GM23338 (cell line): ENCODE measurements around the gene COX10. TPM values are rescaled to one million over a fixed set of nuclear protein-coding genes. Genes with fewer than 3 reads are reported as not detected.

Experiments
- ATAC-seq: fragments of 200-7000 bp; cut with Tn5 transposase; 3 replicates; pipeline ENCODE4 v1.9.1; 2020
- DNase-seq: peaks from one replicate; pipeline ENCODE4 v3.0.0-alpha.2; 2015; ENCODE audit warnings: low spot score
- H2AFZ ChIP-seq: fragments of 200-600 bp; sonication (generic); 2 replicates; pipeline ENCODE4 v1.8.0; 2016; ENCODE audit warnings: antibody characterized with exemption, mild to moderate bottlenecking, moderate library complexity
- H3F3A ChIP-seq: fragments of 200-600 bp; sonication (generic); replicated peaks from 2 replicates; pipeline ENCODE4 v1.8.0; 2017; ENCODE audit warnings: antibody characterized with exemption, mixed run types, low read depth
- H3K27ac ChIP-seq: fragments of 200-600 bp; sonication (generic); 2 replicates; pipeline ENCODE4 v1.6.1; 2016; ENCODE audit warnings: low read depth
- H3K27me3 ChIP-seq: fragments of 200-600 bp; sonication (generic); 2 replicates; pipeline ENCODE4 v1.8.0; 2016; ENCODE audit warnings: mild to moderate bottlenecking, mixed run types, moderate library complexity; ENCODE audit not compliant: insufficient read depth
- H3K36me3 ChIP-seq: fragments of 200-600 bp; sonication (generic); 2 replicates; pipeline ENCODE4 v1.8.0; 2016; ENCODE audit warnings: mild to moderate bottlenecking; ENCODE audit not compliant: insufficient read depth
- H3K4me1 ChIP-seq: fragments of 200-600 bp; sonication (generic); 2 replicates; pipeline ENCODE4 v1.8.0; 2016; ENCODE audit warnings: mild to moderate bottlenecking, moderate library complexity; ENCODE audit not compliant: insufficient read depth
- H3K4me2 ChIP-seq: fragments of 200-600 bp; sonication (generic); 2 replicates; pipeline ENCODE4 v1.7.1; 2017; ENCODE audit warnings: mixed run types
- H3K4me3 ChIP-seq: fragments of 200-600 bp; sonication (generic); 2 replicates; pipeline ENCODE4 v1.6.1; 2016; ENCODE audit warnings: mixed run types
- H3K79me2 ChIP-seq: fragments of 200-600 bp; sonication (generic); replicated peaks from 2 replicates; pipeline ENCODE4 v1.8.0; 2017; ENCODE audit warnings: mild to moderate bottlenecking; ENCODE audit not compliant: insufficient read depth
- H3K9me2 ChIP-seq: fragments of 200-600 bp; sonication (generic); 2 replicates; pipeline ENCODE4 v1.8.0; 2017; ENCODE audit not compliant: insufficient read depth
- H4K20me1 ChIP-seq: fragments of 200-600 bp; sonication (generic); replicated peaks from 2 replicates; pipeline ENCODE4 v1.8.0; 2017; ENCODE audit warnings: mild to moderate bottlenecking; ENCODE audit not compliant: insufficient read depth
- H3K27ac Mint-ChIP-seq: 2 replicates; pipeline ENCODE4 v1.8.0; 2020; ENCODE audit warnings: inconsistent platforms, mild to moderate bottlenecking, moderate library complexity, mixed read lengths
- H3K27me3 Mint-ChIP-seq: 3 replicates; pipeline ENCODE4 v1.8.0; 2022; ENCODE audit warnings: low read depth, mild to moderate bottlenecking, moderate library complexity, mixed read lengths, inconsistent platforms; ENCODE audit not compliant: insufficient read depth, poor library complexity
- H3K36me3 Mint-ChIP-seq: 3 replicates; pipeline ENCODE4 v1.8.0; 2021; ENCODE audit warnings: low read depth, mild to moderate bottlenecking, inconsistent platforms, moderate library complexity, mixed read lengths
- H3K4me1 Mint-ChIP-seq: 3 replicates; pipeline ENCODE4 v1.8.0; 2020; ENCODE audit warnings: mild to moderate bottlenecking, inconsistent platforms, mixed read lengths
- H3K4me3 Mint-ChIP-seq: 3 replicates; pipeline ENCODE4 v1.8.0; 2021; ENCODE audit warnings: moderate library complexity, mild to moderate bottlenecking, inconsistent platforms, mixed read lengths
- H3K9me3 Mint-ChIP-seq: 3 replicates; pipeline ENCODE4 v1.8.0; 2020; ENCODE audit warnings: moderate library complexity, mild to moderate bottlenecking, inconsistent platforms, mixed read lengths
- CTCF ChIP-seq, 2 experiments: fragments of 200-600 bp in 1 of 2; sonication (generic) in 1 of 2; conservative IDR thresholded peaks; 2 replicates each; pipeline versions ENCODE4 v1.5.1 to v1.6.1; 2016 to 2017; ENCODE audit warnings: antibody characterized with exemption in 2 of 2, low read depth in 2 of 2, mild to moderate bottlenecking in 2 of 2, moderate library complexity in 1 of 2
- ETS1 ChIP-seq: IDR thresholded peaks from 2 replicates; pipeline ENCODE4 v1.6.1; 2016; ENCODE audit warnings: antibody characterized with exemption
- EZH2 ChIP-seq: fragments of 200-600 bp; sonication (generic); IDR thresholded peaks from one replicate; pipeline ENCODE4 v1.8.0; 2017; ENCODE audit warnings: antibody characterized with exemption, mild to moderate bottlenecking, low read depth; ENCODE audit not compliant: unreplicated experiment
- EZH2phosphoT487 ChIP-seq: fragments of 200-600 bp; sonication (generic); IDR thresholded peaks from one replicate; pipeline ENCODE4 v1.8.1; 2018; ENCODE audit warnings: antibody characterized with exemption; ENCODE audit not compliant: unreplicated experiment
- JUNB ChIP-seq: IDR thresholded peaks from one replicate; pipeline ENCODE4 v1.6.1; 2016; ENCODE audit warnings: antibody characterized with exemption; ENCODE audit not compliant: unreplicated experiment
- NANOG ChIP-seq: IDR thresholded peaks from 2 replicates; pipeline ENCODE4 v1.6.1; 2016; ENCODE audit warnings: antibody characterized with exemption, borderline replicate concordance
- POLR2AphosphoS5 ChIP-seq: IDR thresholded peaks from 2 replicates; pipeline ENCODE4 v1.6.1; 2016; ENCODE audit warnings: antibody characterized with exemption, low read depth
- REST ChIP-seq: IDR thresholded peaks from one replicate; pipeline ENCODE4 v1.6.1; 2018; ENCODE audit warnings: antibody characterized with exemption; ENCODE audit not compliant: unreplicated experiment
- STAT1 ChIP-seq: IDR thresholded peaks from one replicate; pipeline ENCODE4 v1.6.1; 2016; ENCODE audit warnings: antibody characterized with exemption; ENCODE audit not compliant: unreplicated experiment
- ZNF114 ChIP-seq: fragments of 250-450 bp; sonication (Bioruptor Pico); IDR thresholded peaks from 2 replicates; pipeline ENCODE4 v1.5.0; 2020; ENCODE audit warnings: mild to moderate bottlenecking, moderate library complexity
- ZNF331 ChIP-seq: fragments of 250-450 bp; sonication (Bioruptor Pico); IDR thresholded peaks from 2 replicates; pipeline ENCODE4 v1.5.0; 2020; ENCODE audit warnings: low read depth, mild to moderate bottlenecking, moderate library complexity
- ZNF462 ChIP-seq: fragments of 250-450 bp; sonication (Bioruptor Pico); IDR thresholded peaks from 2 replicates; pipeline ENCODE4 v1.5.0; 2020; ENCODE audit warnings: mild to moderate bottlenecking, moderate library complexity
- polyA plus RNA-seq: library from polyadenylated mRNA; unstranded; fragments of >200 nt; fragmentation: Nextera tagmentation; extraction: Ambion mirVana; gene quantifications from 2 replicates; pipeline ENCODE4 v1.2.1, GENCODE V29; 2016
- total RNA-seq: library from RNA; depleted of rRNA; stranded (reverse); fragments of >200 nt; shearing (Covaris generic); gene quantifications from 2 replicates; pipeline ENCODE4 v1.2.3, GENCODE V29; 2014

The COX10 gene
- total and polyA plus RNA-seq, 2 experiments from 2014 or later = 25.7 to 46.6 TPM

- no peaks in the 10 kb centered on the region for H3K27me3 Mint-ChIP-seq
- Histone ChIP-seq H4K20me1 (0 out of 2 replicates have a peak, but pooled peaks cover 5% of the 10 kb centered on the region), H3K9me2 (no peaks in the 10 kb centered on the region), H3K27me3 (no peaks in the 10 kb centered on the region), H3K79me2 (peaks cover 33% of the 10 kb centered on the region), H2AFZ (no peak overlapping the region), H3K4me3 (no peak overlapping the region), H3K36me3 (no peaks in the 10 kb centered on the region), H3K27ac (no peak overlapping the region), H3K4me2 (no peak overlapping the region), H3K4me1 (peaks cover 30% of the 10 kb centered on the region), H3F3A (no peaks in the 10 kb centered on the region)
- no peaks in the 10 kb centered on the region for H3K9me3 Mint-ChIP-seq
- ATAC-seq (no peak), DNase-seq (no peak)
- H3K36me3 Mint-ChIP-seq = no peaks in the 10 kb centered on the region
- no peak overlapping the region for H3K27ac Mint-ChIP-seq
- H3K4me1 Mint-ChIP-seq = peaks cover 34% of the 10 kb centered on the region
- TF ChIP-seq CTCF (conservative IDR thresholded peaks at IDR 0.05; ENCODE audit: low read depth in 2 of 2) (no peak), STAT1 (no peak), ETS1 (no peak), EZH2 (no peak), ZNF114 (no peak), JUNB (no peak), NANOG (no peak), ZNF331 (CRISPR knock-in tag) (no peak), EZH2phosphoT487 (no peak), POLR2AphosphoS5 (no peak), ZNF462 (no peak), REST (no peak)
- no peak overlapping the region for H3K4me3 Mint-ChIP-seq
These were observed 54.4 kb downstream of the COX10 start for GRCh38 chr17:14123619-14124278.
